GM19238 (cell line): ENCODE results near the gene ST3GAL2.

ENCODE experiments used
- DNase-seq: peaks from one replicate; pipeline ENCODE4 v3.0.0; 2011; ENCODE audit warnings: low spot score; ENCODE audit not compliant: insufficient read length

Gene ST3GAL2

DNA sequence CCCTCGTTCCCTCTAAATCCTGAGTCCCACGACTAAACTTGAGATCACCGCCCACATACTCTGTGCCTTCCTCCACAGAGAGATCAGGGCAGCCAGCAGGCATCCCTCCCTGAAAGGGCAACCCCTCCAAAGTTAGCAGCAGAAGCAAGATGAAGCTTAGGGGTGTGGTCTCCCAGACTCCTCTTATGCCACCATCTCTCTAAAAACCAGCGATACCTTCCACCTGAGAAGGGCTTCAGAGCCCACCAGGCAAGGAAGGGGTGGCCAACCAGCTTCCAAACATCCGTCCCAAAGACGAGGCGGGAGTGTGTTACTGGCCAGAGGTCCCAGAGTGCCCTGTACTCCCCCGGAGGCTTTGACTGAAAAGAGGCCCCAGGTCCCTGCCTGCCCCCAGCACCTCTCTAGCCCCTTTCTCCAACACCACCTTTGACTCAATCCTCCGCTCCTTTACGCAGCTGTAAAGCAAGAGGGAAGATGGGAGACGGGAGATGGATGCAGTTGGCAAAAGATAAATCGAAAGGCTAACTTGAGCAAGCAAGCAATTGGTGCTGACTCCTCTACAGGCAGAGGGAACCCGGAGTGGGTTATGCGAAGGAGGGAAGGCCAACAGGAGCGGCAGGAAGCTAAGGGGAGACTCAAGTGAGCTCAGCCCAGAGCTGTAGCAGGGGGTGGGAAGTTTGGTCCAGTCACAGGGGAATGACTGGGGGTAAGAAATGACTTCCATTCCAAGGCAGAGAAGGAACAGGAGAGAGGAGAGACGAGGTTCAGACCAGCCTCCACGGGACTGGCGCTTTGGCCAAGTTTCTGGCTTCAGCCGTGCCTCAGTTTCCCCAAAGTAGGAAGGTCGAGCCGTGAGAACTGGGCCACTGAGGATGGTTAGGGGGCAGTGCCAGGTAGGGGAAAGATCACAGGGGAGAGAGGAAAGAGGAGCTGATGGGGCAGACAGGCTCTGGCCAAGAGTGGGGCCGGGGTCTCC is 1.0 kb downstream of the ST3GAL2 start:
- no peak for DNase-seq

GRCh38 chr16:70437017-70437581 is 1.8 kb downstream of the ST3GAL2 start:
- DNase-seq: no peak

GRCh38 chr16:70434484-70435260 is 4.2 kb downstream of the ST3GAL2 start:
- DNase-seq: no peak

DNA sequence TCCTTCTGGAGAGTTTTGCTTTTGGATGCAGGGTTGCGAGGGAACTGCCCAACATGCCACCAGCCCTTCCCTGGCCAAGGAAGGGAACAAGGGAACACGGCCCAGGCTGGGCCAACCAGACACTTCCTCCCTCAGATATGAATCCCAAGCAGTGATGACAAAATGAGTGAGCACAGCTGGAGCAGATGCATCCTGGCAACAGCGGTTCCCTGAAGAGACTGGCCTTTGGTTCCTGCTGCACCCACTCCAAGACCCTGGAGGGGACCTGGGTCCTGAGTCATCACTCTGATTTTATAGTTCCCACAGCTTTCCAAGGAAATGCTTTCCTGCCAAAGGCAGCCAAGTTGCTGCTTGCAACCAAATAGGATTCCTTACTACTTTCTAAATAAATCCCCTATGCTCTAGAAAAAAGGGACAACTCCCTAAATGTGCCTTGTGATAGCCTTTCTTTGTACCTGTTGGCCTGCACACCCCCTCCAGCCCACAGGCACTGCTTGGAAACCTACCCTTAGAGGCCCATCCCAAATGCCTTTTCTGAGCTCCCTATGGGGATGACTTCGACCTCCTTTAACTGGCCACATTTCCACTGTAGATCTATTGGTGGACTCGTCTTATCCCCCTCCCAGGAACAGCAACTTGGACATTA is 5.3 kb downstream of the ST3GAL2 start:
- DNase-seq: no peak

DNA sequence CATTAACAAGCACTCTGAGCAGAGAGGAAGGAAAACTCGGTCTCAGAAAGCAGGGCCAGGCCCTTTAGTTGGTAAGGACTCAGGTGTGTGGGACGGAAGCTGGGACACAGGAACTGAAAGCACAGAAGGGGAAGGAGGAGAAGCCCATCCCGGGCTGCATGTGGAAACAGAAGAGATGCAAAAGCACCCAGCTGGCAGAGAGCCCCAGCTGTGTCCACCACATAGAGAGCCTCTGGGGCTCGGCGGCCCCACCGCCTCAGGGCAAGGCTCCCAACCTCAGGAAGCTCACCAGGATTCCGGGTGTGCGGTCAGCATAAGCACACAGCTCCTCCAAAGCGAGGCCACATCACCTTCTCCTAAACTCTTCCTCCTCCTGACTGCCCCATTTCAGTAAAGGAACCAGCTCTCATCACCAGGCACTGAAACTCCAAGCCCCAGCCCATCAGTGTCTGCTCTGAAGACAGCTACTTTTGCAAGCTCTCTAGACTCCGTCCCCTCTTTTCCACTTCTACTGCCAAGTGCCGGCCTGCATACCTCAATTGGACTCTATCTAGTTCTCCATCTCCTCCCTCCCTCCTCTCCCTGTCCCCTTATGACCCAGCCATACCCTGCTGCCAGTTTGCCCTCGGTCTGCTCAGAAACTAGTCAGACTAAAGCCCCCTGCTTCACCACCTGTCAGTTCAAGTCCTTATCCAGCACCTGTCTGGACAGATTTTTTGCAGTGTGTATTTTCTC is 6.0 kb downstream of the ST3GAL2 start:
- DNase-seq: no peak

DNA sequence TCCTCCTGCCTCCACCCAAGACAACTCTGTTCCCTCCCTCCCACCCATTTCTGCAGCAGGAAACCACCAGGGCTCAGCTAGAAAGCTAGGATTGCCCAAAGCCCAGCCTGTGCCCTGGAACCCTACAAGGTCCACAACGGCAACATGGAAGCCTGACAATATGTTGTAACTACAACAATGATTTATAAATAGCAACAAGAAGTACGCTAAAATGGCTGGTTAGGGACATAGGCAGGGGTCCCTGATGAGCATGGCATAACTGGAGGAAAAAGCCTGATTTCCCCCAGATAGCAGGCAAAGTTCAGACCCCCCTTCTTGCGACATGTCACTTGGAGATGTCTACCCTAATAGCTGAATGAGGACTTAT is 6.6 kb downstream of the ST3GAL2 start:
- DNase-seq: no peak

DNA sequence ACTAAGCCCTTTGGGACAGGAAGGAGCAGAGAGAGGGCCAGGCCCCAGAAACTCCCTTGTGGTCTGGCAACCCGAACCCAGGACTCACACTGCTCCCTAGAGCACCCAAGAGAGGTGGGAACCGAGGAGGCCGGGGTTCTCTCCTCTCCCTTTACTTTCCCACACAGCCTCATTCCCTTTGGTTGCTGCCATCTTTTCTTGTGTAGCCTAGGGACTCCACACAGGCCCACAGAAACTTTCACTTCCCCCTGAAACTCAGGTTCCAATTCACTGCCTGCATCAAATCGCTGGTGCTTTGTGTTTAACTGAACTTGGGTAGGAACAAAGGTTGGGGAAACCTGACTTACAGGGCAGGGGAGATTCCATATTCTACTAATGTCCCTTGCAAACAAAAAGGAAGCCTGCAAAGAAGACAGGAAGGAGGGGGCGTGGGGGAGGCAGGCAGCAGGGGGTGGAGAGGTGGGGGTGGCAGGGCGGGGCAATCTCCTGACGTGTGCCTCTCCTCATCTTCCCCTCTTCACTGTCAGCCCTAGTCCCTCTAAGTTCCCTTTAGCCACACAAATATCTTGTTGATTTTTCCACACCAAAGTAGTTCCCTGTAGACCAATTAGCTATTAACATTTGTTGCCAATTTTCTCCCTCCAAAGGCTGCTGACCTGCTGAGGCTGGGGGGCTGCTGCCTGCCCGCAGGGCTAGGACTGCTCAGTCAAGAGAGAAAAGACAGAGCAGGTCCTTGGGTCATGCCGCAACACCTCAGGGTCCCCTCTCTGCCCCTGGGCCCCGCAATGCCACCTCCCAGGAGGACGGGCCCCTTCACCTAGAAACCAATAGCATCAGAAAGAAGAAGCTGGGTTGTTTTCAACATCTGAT is 8.0 kb downstream of the ST3GAL2 start:
- DNase-seq: no peak

GRCh38 chr16:70429888-70430666 is 8.8 kb downstream of the ST3GAL2 start:
- DNase-seq: no peak

DNA sequence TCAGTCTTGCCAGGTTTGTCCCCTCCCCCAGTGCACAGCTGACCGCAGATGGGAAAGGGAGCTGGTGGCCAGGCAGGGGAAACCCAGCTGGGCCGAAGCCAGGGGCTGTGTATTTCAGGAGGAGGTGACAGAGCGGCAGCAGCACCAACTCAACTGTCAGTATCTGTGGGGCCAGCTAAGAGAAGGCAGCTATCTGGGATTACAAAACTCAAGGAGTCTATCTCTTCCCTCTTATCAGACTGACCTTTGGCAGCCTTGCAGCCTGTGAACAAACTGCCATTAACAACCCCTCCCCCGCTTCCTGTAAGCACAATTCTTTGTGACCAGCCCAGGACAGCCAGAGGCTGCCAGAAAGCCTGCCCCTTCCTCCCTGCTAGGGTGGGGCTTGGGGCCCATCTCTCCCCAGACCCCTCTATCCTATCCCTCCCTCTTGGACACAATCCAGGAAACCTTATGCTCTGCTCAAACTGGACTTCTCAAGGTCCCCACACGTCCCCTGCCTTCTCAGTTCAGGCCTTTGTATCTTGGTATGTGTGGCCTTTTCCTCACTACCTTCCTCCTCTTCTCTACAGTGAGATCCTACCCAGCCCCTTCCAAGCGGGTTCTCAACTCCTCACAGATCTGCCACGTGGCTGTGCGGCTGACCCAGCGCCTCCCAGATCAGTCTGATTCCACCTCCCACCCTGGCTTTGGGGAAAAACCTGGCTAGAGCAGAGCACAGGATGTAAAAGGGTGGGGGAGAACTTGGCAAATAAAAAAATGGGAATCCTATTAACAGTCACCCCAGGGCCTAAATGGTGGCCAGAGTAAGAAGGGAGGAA is 10.5 kb downstream of the ST3GAL2 start:
- no peak for DNase-seq

GRCh38 chr16:70427786-70428177 is 11.1 kb downstream of the ST3GAL2 start:
- no peak for DNase-seq

DNA sequence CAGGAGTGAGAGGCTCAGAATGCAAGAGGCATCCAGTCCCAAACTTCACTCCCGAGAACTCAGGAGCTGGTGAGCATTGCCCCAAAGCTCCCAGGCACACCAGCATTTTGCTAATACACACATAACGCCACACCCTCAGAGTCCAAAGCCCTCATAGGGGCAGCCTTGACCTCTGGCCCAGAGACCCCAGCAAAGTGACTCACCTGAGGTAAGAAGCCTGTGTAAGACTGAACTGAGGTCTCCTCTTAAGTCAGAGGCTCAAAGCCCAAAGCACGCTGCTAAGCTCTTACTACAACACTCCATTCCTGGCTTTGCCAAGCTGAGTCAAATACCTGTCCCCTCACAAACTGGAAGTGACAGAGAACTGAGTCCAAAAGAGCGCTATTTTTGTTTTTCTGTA is 16.4 kb downstream of the ST3GAL2 start:
- DNase-seq: no peak

DNA sequence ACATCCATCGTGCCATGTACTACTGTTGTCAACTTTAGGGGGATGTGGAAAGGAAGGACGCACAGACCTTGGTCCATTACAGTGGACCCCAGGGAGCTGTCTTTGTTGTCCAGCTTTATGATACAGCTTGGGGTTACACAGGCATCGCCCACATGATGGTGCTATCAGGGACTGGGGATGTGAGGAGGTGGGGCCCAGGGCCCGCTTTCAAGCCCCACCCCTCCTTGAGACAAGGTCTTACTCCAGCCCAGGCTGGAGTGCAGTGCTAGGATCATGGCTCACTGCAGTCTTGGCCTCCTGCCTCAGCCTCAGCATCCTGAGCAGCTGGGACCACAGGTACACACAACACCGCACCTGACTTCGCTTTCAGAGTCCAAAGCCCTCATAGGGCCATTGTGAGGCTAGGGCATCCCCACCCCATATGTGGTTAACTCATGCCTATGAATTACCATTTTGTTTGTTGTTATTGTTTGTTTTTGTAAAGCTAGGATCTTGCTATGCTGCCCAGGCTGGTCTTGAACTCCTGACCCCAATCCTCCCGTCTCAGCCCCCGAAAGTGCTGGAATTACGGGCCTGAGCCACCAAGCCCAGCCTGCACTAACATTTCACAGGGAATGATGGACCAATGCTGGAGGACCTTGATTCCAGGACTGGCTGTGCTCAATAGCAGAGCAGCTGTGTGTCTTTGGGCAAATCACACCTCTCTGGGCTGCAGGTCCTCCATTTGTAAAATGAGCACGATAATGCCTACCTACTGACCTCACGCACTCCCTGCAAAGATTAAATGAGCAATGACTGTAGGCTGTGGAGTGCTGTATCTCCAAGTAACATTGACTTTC is 17.2 kb downstream of the ST3GAL2 start:
- DNase-seq: no peak

DNA sequence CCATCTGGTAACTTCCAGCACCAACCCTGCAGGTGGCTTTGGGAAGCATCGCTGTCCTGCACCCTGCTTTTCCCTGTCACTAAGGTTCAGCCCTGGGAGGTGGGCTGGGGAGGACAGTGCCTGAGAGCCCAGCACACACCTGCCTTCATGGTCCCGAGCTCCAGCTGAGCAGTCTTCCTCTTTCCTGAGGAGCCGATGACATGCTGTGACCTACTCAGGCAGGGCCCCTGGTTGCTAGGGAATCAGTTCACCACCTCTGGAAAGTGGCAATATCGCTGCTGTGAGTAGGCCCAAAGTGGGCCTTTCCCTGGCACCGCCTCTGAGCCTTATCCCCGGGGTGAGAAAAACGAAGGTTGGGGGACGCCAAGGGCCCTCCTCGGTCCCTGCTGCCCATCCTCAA is 17.9 kb downstream of the ST3GAL2 start:
- no peak for DNase-seq

DNA sequence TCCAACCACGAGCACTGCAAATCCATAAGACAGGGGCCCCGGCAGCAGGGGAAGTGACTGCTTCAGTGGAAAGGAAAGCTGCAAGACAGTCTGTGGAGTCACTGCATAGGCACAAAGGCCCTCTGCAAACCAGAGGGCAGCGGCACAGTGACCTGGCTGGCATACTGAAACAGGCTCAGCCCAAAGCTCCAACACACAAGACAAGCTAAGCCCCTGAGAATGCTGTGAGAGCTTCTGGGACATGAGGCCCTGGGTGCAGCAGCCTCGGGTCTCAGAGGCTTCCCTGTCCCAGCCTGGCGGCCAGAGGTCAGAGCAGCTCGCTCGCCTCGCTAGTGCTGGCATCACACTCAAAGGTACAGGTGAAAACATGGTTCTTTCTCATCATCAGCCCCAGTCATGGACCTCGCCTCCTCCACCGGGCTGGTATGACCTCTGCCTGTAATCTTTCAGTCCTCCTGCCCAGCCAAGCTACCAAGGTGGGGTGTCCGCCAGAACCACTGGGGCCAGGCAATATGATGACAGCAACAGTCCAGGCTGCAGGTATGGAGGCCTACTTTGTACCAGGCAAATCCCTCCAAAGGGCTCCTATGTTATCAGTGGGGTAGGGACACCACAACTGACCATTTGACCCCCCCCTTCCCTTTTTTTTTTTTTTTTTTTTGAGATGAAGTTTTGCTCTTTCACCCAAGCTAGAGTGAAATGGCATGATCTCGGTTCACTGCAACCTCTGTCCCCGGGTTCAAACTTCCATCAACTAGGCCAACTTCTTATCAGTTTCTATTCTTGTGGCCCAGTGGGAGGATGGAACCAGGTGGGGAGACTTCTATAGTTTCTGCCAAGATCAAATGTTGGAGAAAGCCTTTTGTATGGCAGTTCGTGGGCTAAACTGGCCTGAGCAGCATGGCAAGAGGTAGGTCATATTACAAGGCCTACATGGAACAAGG is 19.2 kb downstream of the ST3GAL2 start:
- DNase-seq: no peak

DNA sequence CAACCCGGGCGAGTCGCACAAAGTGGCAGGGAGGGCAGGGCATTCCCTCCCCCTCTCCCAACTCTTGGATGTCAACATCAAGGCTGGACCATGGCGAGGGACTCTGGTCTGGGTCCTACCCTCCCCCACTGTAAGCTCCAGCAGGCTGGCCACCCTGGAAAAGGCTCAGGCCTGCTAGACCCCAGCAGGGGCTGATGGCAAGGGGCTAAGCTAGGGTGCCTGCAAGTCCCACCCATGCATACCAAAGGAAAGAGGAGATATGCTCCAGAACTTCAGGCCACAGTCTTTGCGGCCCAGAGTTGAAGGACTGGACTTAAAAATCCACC is 19.9 kb downstream of the ST3GAL2 start:
- no peak for DNase-seq

- no peak for DNase-seq
Observed at GRCh38 chr16:70418274-70418992, 20.5 kb downstream of the ST3GAL2 start.
